GM20000 (cell line): ENCODE data around the gene WIPF2.
A peak's percentile ranks its signal among the peaks of the same experiment; 100 is the strongest.

Source experiments
- DNase-seq: peaks from one replicate; pipeline ENCODE4 v3.0.0; 2012; ENCODE audit warnings: low spot score
- CTCF ChIP-seq: IDR thresholded peaks from 2 replicates; pipeline ENCODE4 v1.5.1; 2012; ENCODE audit warnings: mild to moderate bottlenecking, control low read depth; ENCODE audit errors: extremely low read depth, missing control alignments

Gene WIPF2

GRCh38 chr17:40175928-40176753 is 43.0 kb upstream of the WIPF2 start:
- DNase-seq, result no peak
- TF ChIP-seq CTCF, result no peak

GRCh38 chr17:40176754-40177110 is 42.4 kb upstream of the WIPF2 start:
- DNase-seq, result no peak
- no peak for TF ChIP-seq CTCF

- DNase-seq, result peak; percentile 94
- TF ChIP-seq CTCF, result no peak
Measured at GRCh38 chr17:40177275-40177874, 41.7 kb upstream of the WIPF2 start, which contains the start of gene RAPGEFL1. RAPGEFL1 (plus strand) TSS chr17:40177470; CDS start chr17:40177862, 392 bp downstream.

GRCh38 chr17:40178021-40178601 is 41.0 kb upstream of the WIPF2 start:
- no peak for DNase-seq
- no peak for TF ChIP-seq CTCF

GRCh38 chr17:40178660-40179059 is 40.4 kb upstream of the WIPF2 start:
- no peak for DNase-seq
- TF ChIP-seq CTCF, result no peak

GRCh38 chr17:40179923-40180659 is 39.0 kb upstream of the WIPF2 start:
- no peak for DNase-seq
- TF ChIP-seq CTCF, result no peak
